HG02610 (cell line): ENCODE data around the gene MPO.

Source experiments
- ATAC-seq: cut with Tn5 transposase; IDR thresholded peaks from one replicate; pipeline ENCODE4 v1.9.1; 2021; ENCODE audit warnings: mild to moderate bottlenecking, moderate library complexity; ENCODE audit not compliant: unreplicated experiment

MPO gene

DNA sequence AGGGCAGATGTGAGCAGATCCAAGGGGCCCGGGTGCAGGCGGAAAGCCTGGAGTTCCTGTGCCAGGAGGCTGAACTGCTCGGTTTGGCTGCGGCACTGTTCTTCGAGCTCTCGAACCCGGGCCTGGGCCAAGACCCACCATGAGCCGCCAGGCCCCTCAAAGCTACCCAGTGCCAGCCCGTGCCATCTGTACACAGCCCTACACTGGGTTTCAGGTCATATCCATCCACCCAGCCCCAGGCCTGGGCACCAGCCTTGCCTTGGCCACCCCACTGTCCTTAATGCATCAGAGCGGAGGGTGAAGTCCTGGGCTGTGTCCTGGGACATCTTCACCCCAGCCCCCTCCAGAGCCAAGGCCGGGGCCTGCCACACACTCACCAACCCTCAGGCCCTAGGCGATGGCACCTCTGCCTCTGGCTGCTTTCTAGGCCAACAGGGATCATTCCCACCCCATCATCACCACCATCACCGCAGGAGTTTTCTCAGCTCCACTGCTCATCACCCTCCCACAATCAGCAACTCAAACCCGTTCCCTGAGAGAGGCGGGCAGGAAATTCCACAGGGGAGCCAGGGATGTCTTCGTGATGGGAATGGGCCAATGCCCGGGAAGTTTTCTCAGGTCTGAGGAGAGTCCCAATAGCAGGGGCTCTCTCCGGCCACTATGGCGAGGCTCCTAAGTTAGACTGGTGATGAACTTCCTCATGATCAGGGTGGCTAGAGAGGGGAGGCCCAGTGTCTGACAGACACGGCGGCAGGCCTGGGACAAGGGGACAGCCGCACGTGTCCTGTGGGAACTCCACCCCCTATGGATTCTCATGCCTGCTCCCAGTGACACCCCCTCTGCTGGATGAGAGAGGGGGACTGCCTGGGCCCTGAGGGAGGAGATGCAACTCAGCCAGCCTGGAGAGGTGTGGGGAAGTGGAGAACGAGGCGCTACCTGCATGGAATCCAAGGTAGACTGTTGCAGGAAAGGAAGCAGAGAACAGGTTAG is 38.7 kb upstream of the MPO start:
- ATAC-seq = no peak

DNA sequence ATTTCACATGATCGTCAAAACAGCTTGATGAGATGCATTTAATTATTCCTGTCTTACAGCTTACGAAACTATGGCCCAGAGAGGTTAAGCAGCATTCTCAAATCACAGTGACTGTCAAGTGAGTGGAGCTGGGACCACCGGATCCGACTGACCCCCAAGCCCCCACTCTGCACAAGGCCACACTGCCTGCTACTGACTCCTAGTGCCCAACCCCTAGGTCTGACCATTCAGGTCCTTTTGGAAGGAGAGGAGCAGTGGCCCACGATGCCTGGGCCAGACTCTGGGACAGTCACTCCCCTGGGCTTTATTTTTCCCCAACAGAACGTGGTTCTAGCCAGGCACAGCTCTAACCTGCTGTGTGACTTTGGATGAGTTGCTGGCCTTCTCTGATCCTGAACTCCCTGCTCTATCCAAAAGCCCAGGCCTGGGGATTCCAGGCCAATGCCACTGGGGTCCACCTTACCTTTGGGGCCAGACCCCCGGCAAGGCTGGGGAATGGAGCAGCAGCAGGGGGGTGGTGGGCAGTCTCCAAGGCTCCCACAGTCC is 38.0 kb upstream of the MPO start:
- no peak for ATAC-seq

DNA sequence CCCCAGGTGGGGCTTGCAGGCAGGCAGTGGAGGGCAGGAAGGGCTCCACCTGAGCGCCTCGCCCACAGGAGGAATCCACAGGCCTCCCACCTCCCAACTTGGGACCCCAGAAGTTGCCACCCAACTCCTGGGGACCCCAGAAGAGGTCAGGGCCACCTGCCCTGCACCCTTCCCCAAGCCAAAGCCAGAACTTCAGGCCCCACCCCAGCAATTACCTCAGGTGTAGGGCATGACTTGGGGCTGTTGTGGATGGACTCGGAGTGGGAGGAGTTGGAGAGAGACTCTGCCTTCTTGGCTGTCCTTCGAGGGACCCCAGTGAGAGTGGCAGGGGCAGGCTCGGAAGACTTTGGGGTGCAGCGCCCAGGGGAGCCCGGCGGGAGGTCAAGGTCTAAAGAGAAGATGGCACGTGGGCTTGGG is 37.3 kb upstream of the MPO start:
- ATAC-seq = no peak

GRCh38 chr17:58317421-58318064 is 36.8 kb upstream of the MPO start:
- ATAC-seq = peak; percentile 64

- ATAC-seq = no peak
Measured at GRCh38 chr17:58316260-58316960, 35.7 kb upstream of the MPO start.

DNA sequence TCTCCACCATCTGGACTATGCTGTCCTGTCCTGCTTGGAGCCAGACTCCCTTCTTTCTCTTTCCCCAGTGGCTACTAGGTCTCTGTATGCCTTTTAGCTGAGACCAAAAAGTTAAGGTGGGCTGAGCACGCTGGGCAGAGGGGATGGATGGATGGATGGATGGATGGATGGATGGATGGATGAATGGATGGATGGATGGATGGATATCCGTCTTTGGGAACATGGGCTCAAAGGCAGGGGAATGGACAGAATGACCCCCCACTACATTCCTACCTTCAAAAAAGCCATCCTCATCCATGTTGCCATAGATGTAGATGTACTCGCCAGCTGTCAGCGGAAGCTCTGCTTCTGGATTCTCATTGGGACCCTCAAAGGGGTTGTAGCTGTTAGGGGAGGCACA is 35.0 kb upstream of the MPO start:
- ATAC-seq = no peak

GRCh38 chr17:58315281-58315711 is 34.6 kb upstream of the MPO start:
- ATAC-seq = no peak

GRCh38 chr17:58314706-58315015 is 33.9 kb upstream of the MPO start:
- ATAC-seq = no peak

GRCh38 chr17:58313815-58314705 is 33.3 kb upstream of the MPO start:
- ATAC-seq = no peak

DNA sequence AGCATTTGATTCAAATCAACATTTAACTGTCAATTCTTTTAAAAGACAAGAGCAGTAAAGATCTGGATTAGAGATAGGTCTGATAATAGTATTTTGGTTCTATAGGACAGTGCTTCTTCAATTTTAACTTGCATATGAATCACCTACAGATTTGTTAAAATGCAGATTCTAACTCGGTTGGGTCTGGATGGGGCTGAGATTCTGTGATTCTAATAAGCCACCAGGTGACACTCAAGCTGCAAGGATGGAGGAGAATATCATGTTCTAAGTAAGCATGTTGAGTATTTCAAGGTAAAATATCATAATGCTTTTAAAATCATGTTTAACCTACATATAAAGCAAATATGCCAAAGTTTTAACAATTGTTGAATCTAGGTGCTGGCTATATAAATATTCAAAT is 32.1 kb upstream of the MPO start:
- ATAC-seq = no peak

GRCh38 chr17:58312021-58312630 is 31.4 kb upstream of the MPO start:
- no peak for ATAC-seq

DNA sequence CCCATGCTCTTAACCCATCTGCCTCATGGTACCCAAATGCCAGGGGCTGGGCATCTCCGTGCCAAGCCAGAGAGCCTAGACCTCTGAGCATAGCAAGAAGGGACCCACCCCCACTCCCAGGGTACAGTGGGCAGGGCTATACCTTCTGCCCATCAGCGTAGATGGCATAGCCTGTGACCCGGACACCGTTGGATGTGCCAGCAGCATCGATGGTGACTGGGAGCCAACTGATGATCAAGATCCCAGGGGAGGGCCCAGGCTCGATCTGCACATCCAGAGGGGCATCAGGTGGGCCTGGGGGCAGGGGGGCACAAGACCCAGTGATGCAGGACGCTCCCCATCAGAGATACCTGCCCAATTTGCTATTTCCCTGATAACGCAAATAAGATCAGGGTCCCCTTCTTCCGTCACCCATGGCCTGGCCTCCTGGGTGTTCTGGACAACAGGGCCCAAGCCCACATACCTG is 30.7 kb upstream of the MPO start:
- ATAC-seq = no peak

- no peak for ATAC-seq
Measured at GRCh38 chr17:58310511-58311428, 30.0 kb upstream of the MPO start.

DNA sequence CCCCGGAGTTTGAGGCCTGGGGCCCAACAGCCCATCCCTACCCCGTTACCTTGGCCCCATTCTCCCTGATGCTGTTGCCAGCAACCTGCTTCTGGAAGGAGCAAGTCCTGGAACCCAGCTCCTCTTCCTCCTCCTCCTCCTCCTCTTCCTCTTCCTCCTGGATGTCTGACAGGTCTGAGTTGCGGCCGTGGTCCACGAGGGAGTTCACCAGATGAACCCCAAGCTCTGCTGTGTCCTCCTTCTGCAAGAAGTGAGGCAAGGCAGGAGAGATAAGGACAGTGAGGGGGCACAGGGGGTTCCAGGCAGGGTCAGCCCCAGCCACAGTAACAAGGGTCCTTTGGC is 29.2 kb upstream of the MPO start:
- no peak for ATAC-seq

- no peak for ATAC-seq
Measured at GRCh38 chr17:58308985-58309917, 28.5 kb upstream of the MPO start.

GRCh38 chr17:58308173-58308984 is 27.6 kb upstream of the MPO start:
- no peak for ATAC-seq
